Hepatocyte (in vitro differentiated cells): Measurements from ENCODE around the gene PLLP.

Experiments
- CTCF ChIP-seq: fragments of 200-600 bp; sonication (generic); IDR thresholded peaks from 2 replicates; pipeline ENCODE4 v1.5.1; 2016; ENCODE audit warnings: antibody characterized with exemption, mild to moderate bottlenecking; ENCODE audit not compliant: poor library complexity
- EZH2 ChIP-seq: fragments of 200-600 bp; sonication (generic); IDR thresholded peaks from 2 replicates; pipeline ENCODE4 v1.6.1; 2016; ENCODE audit warnings: antibody characterized with exemption, mild to moderate bottlenecking, borderline replicate concordance

- no peak for TF ChIP-seq CTCF
- no peak for TF ChIP-seq EZH2
Measured at GRCh38 chr16:57242650-57243049, 41.8 kb downstream of the PLLP start.
